SK-N-DZ (cell line): Measurements from ENCODE around the gene GPC4.
"Not testable (repeated sequence)": the region's sequence is repeated elsewhere in the genome, so short reads cannot be mapped to it uniquely, and the experiment has no call there.

Experiments used
- DNase-seq: peaks from one replicate; pipeline ENCODE4 v3.0.0-alpha.2; 2015; ENCODE audit warnings: low spot score

Gene GPC4

DNA sequence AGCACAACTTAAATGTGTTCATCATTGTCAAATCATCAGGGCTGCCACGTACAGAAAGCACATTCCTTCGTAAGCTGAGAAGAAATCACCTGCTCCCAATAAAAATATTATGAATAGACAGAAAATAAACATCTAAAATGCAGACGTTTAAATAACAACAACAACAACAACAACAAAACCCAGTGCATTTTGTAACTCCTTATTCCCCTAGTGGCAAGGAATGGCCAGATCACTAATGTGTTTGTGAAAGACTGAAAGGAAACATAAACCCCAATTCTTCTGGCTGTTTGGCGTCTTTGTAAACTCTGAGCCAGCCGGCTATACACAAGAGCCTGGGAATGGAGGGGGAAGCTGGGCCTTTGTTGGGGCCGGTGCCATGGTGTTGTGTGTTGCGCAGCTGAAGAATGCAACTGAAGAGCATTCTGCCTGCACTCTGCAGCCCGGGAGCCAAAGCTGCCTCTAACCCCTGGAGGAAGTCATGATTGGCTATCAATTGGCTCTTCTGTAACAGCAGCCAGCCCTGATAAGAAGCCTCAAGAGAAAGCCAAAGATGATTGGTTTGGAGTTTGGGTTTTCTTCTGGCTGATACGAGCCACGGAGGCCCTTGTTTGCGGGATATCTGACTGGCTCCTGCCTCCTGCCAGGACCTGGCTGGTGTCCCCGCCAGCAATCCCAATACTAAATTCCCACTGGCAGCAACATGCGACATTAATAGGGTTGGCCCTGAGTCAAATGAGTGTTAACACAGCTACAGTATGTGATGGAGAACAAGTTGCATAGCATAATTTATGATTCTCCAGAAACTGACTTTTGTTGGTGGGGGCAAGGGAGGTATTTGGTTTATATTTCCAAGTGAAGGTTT lies 107.4 kb downstream of the GPC4 start:
- DNase-seq: no peak

DNA sequence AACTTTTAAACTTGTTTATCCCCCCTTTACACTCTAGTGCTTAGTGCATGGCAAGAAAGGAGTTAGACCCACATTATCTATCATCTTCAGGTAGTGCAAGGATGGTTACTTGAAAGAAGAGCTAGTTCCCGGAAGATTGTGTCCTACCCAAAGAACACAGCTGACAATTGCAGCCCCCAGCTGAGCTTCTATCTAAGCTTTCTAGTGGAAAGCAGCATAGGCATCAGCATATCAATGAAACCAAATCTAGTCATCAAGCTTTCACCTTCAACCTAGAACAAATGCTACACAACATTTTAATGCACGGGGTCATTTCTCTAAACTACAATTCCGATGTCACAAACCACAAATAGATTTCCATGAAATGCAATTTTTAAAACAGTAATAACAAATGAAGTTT lies 108.2 kb downstream of the GPC4 start:
- DNase-seq: no peak

DNA sequence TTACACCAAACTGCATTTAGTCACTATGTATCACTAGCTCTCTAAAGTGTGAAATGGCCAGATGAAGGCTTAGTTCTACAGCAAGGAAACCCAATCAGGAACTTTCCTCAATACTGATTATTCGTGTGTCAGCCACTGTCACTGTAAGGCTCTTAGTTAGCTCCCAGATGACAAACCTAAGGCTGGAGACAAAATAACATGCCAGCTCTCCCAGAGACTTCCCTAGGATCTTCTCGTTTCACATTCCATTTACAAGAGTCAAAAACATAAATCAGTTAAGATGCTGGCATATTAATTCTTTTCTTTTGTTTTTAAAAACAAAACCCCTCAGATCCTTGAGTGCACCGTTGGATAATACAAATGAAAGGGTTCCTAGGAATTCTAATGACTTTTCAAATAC lies 109.0 kb downstream of the GPC4 start:
- DNase-seq: no peak

DNA sequence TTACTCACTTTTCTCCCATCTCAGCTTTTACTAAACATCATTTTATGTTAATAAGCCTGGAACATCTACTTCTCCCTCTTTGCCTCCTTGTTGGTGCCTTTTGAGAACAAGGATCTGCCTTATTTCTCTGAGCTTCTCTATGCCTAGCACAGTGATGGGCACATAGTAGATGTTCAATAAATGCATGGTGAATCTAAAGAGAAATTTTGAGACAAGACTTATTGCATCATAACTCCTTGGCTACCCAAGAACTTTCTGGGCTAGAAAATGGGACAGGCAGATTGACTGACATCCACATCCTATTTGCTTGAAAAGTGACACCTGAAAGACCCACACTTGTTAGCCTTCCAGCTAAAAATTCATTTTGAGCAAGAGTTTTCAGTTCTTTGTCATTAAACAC lies 109.9 kb downstream of the GPC4 start:
- DNase-seq: no peak

- no peak for DNase-seq
Observed at GRCh38 chrX:133302775-133303445, 112.4 kb downstream of the GPC4 start.

- DNase-seq: no peak
Observed at GRCh38 chrX:133300591-133300990, 114.7 kb downstream of the GPC4 start.

- DNase-seq: no peak
Observed at GRCh38 chrX:133297284-133297683, 118.0 kb downstream of the GPC4 start.

DNA sequence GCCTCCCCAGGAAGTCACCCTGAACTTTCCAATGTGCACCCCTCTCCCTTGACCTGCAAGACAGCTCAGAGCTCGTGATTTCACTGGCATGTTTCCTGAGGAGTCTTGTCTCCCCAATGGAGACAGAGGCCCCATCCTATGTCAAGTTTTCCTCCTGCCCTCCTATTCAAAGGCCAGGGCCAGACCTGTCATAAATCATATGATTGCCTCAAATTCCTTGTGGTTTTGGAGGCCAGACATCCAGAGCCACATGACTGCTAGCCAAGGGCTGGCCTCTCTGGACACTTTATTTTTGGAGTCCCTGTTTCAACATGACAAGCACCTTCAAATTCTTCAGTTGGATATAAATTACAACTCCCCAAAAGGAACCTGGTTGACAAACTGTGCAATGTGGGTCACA lies 121.2 kb downstream of the GPC4 start:
- no peak for DNase-seq

- no peak for DNase-seq
Observed at GRCh38 chrX:133290076-133290475, 125.2 kb downstream of the GPC4 start.

DNA sequence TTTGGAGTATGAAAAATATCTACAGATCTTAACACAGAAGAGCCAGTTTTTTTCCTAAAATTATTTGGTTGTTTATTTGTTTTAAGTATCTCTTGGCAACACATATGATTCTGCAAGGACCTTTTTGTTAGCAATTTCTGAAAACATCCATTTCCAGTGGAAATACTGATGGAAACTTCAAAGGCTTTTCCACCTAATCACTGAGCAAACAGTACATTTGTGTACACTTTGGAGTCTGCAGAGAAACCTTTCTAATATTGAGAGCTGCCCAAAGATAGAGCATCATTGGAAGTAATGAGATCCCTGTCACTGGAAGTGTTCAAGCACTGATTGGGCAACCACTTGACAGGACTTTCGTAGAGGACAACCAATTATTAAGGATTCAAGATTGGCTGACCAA lies 127.4 kb downstream of the GPC4 start:
- DNase-seq: no peak

GRCh38 chrX:133285341-133285740 lies 129.9 kb downstream of the GPC4 start:
- DNase-seq: no peak

DNA sequence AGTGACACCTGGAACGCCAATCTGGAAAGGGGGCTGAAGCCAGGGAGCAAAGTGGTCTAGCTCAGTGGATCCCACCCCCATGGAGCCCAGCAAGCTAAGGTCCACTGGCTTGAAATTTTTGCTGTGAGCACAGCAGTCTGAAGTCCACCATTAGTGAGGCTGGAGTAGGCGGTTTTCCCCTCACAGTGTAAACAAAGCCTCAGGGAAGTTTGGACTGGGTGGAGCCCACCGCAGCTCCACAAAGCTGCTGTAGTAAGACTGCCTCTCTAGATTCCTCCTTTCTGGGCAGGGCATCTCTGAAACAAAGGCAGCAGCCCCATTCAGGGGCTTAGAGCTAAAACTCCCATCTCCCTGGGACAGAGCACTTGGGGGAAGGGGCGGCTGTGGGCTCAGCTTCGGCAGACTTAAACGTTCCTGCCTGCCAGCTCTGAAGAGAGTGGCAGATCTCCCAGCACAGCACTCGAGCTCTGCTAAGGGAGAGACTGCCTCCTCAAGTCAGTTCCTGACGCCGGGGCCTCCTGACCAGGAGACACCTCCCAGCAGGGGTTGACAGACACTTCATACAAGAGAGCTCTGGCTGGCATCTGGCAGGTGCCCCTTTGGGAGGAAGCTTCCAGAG lies 136.1 kb downstream of the GPC4 start:
- not testable (repeated sequence) for DNase-seq

DNA sequence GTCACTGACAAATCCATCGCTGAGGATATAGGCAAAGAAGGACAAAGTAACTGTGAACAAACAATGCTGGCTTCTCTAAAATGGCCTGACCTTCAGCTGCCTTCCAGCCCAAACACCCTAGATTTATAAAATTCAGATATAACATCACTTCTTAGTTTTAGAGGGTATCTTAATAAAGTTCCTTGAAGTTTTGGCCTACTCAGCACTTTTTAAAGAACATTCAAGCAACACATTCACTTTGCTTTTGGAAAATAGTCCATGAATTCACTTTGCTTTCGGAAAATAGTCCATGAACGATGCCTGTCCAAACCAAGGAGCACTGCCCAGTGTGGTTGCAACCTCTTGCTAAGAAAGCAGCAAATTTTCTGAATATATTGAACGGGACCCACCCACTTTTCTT lies 142.1 kb downstream of the GPC4 start:
- no peak for DNase-seq

GRCh38 chrX:133269168-133269567 lies 146.1 kb downstream of the GPC4 start:
- no peak for DNase-seq

DNA sequence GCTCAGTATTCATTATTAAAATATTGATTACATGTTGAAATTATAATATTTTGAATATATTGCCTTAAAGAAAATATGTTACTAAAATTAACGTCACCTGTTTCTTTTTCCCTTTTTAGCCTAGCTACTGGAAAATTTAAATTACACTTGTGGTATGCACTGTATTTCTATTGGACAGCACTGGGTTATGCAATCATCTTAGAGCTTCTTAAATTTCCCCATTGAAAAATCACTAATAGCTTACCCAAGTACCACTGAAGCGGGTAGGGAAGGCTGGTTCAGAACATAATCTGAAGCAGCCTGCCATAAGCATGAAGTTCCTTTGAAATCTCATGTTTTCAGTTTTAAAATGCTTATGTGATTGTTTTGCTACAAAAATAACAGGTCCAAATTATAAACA lies 147.7 kb downstream of the GPC4 start:
- no peak for DNase-seq

DNA sequence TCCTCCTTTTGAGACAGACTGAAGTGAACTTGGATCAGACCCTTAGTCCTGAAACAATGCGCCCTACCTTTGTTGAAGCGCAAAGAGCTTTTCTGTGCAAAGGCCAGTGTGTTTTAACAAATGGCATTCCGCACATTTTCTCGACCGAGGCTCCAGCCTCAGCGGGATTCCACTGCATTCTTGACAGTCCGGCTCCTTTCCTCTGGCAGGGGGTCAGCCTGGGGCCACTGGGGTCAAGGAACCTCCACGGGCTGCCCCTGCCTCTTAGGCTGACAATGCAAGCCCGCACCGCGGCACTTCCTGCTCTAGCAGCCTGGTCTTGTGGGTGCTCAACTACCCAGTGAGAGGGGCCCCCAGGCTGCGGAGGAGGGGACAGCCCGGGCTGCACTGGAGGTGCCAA lies 150.0 kb downstream of the GPC4 start:
- no peak for DNase-seq

- DNase-seq: no peak
Observed at GRCh38 chrX:133258481-133258880, 156.8 kb downstream of the GPC4 start.

GRCh38 chrX:133254666-133255065 lies 160.6 kb downstream of the GPC4 start:
- DNase-seq: no peak

- DNase-seq: no peak
Observed at GRCh38 chrX:133251204-133251603, 164.1 kb downstream of the GPC4 start.

DNA sequence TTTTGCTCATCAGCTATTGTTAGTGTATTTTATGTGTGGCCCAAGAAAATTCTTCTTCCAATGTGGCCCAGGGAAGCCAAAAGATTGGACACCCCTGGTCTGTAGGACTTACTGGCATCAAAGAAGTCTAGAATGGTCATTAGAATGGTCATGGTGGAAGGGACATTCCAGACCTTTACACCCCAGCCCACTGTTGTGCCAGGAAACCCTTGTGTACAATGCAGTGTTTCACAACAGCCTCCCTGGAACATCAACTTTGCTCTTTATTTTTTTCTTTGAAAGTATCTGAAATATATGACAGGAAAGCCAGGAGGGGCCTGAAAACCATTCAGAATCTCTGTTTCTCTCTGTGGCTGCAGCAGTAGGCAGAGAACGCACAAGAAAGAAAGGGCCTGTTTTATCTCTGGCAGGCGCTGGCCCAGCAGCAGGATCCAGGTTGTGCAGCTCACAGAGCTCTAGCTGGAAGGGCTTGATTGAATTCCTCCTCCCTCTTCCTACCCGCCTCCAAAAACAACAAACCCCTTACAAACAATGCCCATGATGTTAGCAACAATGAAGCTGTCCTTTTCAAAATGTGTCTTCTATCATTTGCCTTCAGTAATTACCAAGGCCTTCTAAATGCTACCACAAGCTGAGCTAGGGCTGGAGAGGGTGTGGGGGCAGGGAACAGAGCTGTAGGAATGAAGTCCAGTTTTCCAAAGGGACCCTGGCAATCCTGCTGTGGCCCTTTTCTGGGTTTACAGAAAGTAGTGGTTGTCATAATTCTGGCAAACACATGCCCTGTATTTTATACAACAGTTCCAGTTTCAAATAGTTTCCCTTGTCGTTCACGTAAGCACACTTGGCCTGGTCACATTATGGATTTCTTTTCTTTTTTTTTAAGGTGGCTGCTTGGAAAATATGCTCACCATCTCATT lies 164.8 kb downstream of the GPC4 start:
- no peak for DNase-seq
